CD4-positive, alpha-beta T cell treated with Interleukin-4 for 4 hours (primary cell): ENCODE data around the gene MSL1.

ENCODE experiments used
- DNase-seq: peaks from one replicate; pipeline ENCODE4 v3.0.0-alpha.2; 2020

Gene MSL1

DNA sequence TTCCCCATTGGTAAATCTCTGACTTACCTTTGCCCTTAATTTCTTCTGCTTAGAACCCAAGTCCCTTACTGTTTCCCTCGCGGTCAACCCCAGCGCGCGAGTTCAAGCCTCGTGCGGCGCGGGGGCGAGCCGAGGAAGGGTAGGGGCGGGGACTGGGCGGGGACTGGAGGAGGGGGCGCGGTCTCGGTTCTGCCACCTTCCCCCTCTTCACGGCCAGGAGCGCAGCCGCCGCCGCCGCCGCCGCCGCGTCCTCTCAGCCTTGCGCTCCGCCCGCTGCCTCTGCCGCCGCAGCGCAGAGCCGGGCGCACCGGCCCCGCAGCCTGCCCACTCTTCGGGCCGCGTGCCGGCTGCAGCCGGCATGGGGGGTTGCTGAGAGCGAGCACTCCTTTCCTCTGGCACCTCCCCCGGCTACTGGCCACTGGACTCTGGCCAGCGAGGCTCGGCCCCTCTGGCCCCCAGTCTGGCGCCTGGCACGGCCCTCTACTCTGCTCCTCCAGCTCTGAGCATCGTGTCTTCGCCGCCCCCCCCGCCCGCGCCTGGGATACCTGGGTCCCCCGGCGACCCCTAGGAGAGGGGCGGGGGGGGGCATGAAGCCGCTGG, 55.6 kb downstream of the MSL1 start, which contains the start of gene RAPGEFL1:
Gene RAPGEFL1 (plus strand): TSS at position 196 of the 600 bp plus-strand sequence. CDS start 392 bp downstream, at position 588.
- peak; percentile 74 for DNase-seq

DNA sequence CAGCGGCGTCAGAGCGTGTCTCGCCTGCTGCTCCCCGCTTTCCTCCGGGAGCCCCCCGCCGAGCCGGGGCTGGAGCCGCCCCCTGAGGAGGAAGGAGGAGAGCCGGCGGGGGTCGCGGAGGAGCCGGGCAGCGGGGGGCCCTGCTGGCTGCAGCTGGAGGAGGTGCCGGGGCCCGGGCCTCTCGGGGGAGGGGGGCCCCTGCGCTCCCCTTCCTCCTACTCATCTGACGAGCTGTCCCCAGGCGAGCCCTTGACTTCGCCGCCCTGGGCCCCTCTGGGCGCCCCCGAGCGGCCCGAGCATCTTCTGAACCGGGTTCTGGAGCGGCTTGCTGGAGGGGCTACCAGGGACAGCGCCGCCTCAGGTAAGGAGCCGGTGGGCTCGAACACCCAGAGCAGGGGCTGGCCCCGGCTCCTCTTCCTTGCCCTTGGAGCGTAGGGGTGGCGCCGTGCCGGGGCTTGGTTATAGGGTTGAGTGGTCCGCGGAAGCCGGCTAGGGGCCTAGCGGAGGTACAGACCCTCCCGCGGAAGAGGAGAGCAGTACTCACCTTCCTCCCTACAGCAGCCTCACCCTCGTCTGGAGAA, 56.3 kb downstream of the MSL1 start:
- no peak for DNase-seq

DNA sequence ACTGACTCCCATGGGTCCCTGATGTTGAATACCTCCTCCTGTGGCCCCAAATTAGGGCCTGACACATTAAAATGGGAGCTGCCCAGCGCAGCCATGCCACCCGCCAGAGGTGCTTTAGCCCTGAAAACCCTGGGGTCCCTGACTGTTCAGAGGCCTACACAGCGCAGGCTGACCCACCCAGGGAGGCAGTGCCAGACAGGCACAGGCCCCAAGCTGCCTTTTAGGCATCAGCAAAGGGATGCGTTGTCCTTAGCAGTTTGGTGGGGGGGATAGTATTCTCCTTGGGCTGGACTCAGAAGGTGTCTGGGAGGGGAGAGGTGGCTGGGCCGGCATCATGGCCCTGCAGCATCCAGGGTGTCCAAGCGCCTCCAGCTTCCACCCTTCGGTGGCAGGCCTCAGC, 56.9 kb downstream of the MSL1 start:
- no peak for DNase-seq

DNA sequence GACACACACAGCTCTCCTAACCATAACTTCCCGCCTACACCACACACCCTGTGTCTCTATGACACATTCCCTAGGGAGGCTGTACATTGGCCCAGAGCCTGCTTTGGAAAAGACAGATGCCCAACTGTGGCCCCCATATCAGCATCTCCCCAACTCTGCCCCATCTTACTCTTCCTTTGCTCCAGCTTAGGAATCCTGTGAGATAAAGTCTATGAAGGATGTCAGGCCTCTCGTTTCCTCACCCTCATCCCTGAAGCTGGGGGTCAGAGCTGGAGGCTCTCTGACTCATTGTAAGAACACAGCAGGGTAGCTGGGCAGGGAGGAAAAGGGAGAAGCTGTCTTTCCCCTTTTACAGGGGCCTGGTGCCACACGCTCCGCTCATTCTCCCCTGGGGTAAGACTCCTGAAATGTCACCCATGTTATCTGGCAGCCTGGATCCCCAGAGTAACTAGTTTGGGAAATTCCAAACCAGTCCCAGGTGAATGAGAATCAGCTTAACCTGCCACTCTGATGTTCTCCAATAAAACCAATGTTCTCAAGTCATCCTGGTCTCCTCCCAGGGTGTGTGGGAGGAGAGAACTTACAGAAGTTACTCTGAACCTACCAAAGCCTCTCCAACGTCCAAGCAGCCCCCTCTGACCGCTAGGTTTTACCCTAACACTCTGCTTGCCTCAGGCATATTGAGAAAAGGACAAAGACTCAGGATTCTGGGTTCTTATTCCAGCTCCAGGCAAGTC, 58.3 kb downstream of the MSL1 start:
- DNase-seq = no peak

DNA sequence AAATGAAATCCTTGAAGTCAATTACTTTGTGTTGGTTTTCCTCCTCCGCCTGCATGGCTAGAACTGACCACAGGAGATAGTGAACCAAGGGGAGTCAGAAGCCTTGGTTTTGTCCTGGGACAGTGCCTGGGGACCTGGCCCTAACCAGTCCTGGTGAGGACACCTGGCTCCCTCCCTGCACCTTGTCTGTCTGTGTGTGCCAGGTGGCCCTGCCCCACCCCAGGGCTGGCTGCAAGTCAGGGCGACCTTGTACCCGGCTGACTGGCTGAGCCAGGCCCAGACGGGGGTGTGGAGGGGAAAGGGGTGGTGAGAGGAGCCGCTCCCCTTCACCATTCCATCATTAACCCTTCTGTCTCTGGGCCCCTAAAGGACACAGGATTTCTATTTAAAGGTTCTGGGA, 58.9 kb downstream of the MSL1 start:
- no peak for DNase-seq

DNA sequence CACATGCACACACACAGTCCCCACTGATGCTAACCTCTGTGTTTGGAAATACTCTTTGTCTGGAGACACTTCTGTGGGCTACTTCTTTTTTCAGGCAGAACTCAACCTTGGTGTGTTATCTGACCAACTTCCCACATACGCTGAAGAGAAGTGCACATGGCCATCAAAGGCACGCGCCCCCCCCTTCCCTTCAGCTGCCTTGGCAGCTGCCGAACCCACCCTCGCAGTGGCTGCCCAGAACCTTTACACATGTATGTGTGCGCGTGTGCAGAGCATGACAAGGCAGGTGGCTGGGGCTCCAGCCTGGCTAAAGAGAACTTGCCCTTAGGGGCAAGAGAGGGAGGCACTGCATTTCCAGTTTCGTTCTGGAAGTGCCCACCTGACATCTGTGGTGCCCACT, 59.4 kb downstream of the MSL1 start:
- no peak for DNase-seq

DNA sequence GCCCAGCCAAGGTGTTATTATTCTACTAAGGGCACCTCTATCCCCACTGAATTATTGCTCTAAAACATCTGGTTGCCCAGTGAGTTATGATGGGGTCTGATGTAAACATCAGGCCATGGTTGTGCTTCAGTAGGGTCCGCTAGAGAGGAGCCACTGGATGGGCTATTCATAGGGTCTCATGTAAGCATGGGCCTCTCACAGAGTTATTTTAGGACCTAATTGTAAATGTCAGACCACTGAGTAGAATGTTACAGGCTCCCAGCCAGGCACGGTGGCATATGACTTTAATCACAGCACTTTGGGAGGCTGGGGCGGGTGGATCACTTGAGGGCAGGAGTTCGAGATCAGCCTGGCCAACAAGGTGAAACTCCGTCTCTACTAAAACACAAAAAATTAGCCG, 60.8 kb downstream of the MSL1 start:
- no peak for DNase-seq
